ENCODE measurements around the gene SERPINB1.

- TF ChIP-seq CTCF (IDR thresholded peaks at IDR 0.05) (no peak), POLR2A (IDR thresholded peaks at IDR 0.05) (no peak)
Observed at GRCh38 chr6:2795162-2795561, 46.5 kb downstream of the SERPINB1 start.
